ENCODE data around the gene KLHL20.
"Not testable (repeated sequence)": the region's sequence is repeated elsewhere in the genome, so short reads cannot be mapped to it uniquely, and the experiment has no call there.

KLHL20 gene, protein sequence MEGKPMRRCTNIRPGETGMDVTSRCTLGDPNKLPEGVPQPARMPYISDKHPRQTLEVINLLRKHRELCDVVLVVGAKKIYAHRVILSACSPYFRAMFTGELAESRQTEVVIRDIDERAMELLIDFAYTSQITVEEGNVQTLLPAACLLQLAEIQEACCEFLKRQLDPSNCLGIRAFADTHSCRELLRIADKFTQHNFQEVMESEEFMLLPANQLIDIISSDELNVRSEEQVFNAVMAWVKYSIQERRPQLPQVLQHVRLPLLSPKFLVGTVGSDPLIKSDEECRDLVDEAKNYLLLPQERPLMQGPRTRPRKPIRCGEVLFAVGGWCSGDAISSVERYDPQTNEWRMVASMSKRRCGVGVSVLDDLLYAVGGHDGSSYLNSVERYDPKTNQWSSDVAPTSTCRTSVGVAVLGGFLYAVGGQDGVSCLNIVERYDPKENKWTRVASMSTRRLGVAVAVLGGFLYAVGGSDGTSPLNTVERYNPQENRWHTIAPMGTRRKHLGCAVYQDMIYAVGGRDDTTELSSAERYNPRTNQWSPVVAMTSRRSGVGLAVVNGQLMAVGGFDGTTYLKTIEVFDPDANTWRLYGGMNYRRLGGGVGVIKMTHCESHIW

DNA sequence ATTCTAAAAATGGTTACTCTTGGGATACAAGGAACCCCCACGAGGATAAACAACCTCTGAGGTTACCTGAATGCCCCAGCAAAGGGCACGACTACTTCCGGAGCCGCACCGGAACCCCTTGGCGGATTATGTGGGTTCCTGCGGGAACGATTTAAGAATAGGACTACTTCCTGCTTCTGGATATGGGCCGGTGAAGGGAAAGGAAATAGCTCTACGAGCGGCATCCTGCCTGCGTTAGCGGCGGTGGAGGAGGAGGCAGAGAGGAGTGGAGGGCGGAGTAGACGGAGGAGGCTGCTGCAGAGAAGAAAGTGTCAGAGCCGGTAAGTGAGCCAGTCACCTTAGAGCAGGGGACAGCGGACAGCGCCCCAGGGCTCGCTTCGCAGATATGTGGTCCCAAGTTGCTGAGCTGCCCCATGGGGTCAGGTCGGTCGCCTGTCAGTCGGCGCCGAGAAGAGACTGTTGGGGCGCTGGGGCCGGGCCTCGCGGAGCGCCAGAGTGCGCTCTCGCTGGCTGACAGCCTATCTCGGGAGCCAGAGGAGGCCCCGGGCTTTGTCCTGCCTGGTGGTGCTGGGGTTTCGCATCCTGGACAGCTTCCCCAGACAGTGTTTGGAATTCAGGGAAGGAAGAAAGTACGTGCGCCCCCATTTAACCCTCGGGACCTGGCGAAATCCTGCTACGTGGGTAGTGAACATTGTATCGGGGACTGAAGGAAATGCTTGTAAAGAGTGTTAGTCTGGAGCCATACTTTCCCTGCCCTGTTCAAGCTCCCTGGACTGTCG, at the start of gene KLHL20:
KLHL20 (plus strand) TSS at position 223 of the 779 bp plus-strand sequence. CDS start 1,063 bp downstream, outside the sequence.
- in situ Hi-C loops (cut with MboI; ENCODE audit: low sequenced_read_pairs), result no loop called here

DNA sequence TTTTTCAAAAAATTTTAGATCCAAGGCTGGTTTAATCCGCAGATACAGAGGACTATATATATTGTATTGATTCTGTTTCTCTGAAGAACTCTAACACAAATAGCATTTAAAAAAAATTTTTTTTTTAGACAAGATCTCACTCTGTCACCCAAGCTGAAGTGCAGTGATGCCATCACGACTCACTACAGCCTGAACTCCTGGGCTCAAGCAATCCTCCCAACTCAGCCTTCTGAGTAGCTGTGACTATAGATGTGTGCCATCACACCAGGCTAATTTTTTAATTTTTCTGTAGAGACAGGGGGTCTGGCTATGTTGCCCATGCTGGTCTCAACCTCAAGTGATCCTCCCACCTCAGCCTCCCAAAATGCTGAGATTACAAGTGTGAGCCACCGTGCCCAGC, 48.1 kb upstream of the KLHL20 start:
- in situ Hi-C loops (cut with MboI; ENCODE audit: low sequenced_read_pairs), result no loop called here

DNA sequence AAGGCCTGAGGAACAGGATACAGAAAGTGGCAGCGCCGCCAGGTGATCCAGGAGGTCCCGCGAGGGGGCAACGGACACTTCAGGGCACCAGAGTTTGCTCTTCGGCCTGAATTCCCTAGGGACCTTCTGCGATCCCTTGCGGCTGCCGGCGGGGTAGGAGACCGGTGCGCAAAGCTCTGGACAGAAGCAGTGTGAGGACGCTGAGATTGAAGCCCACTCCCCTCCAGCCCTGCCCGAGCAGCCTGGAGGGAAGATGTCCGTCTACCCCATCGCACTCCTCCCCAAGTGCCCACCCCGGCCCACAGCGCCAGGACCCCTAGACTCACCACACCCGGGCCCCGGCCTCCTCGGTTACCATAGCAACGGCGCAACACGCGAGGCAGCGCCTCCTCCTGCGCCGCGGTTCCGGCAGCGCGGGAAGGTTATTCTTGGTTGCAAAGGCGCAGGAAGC, 45.3 kb upstream of the KLHL20 start, which contains the start of gene ANKRD45:
ANKRD45 (minus strand) TSS at position 361 of the 451 bp plus-strand sequence. CDS start 10,433 bp downstream, outside the sequence.
- in situ Hi-C loops (cut with MboI; ENCODE audit: low sequenced_read_pairs), result no loop called here

DNA sequence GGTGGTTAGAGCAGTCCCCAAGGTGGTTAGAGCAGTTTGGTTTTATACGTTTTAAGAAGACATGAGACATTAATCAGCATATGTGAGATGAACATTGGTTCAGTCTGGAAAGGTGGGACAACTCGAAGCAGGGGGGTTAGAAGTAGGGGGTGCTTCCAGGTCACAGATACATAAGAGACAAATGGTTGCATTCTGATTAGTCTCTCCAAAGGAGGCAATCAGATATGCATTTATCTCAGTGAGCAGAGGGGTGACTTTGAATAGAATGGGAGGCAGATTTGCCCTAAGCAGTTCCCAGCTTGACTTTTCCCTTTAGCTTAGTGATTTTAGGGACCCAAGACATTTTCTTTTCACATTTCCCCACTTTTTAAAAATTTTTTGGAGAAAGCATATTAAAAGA, 40.3 kb upstream of the KLHL20 start:
- in situ Hi-C loops (cut with MboI; ENCODE audit: low sequenced_read_pairs), result not testable (repeated sequence)

DNA sequence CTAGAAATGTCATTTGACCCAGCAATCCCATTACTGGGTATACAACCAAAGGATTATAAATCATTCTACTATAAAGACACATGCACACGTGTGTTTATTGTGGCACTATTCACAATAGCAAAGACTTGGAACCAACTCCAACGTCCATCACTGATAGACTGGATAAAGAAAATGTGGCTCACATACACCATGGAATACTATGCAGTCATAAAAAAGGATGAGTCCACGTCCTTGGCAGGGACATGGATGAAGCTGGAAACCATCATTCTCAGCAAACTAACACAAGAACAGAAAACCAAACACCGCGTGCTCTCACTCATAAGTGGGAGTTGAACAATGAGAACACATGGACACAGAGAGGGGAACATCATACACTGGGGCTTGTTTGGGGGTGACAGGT, 34.6 kb upstream of the KLHL20 start:
- in situ Hi-C loops (cut with MboI; ENCODE audit: low sequenced_read_pairs), result not testable (repeated sequence)

DNA sequence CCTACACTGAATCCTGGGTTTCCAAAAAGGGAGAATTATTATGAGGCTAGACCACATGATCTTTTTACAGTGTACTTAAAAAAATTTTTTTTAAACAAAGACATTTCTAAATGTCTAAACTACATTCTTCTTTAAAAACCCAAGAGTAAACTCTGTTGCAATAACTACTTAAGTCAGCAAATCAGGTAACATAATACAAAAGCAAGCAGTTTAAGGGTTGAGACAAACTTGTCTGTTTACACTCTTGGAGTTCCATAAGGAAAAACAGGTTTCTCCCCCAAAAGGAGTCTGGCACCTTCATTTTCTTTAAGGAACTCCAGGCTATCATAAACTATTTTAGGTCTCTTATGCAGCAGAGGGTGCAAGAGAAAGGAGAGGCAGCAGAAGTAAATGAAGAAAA, 32.6 kb upstream of the KLHL20 start:
- in situ Hi-C loops (cut with MboI; ENCODE audit: low sequenced_read_pairs), result no loop called here

DNA sequence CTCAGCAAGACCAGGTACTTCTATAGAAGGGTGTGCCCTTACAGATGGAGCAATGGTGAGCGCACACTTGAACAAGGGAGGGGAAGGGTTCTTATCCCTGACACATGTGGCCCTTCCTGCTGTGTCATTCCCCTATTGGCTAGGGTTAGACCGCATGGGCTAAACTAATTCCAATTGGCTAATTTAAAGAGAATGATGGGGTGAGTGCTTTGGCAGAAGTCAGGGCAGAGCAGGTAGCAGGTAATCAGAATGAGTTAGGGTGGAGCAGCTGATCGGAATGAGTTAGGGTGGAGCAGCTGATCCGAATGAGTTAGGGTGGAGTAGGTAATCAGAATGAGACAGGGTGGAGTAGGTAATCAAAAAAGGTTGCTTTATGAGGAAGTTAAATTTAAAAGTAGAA, 30.9 kb upstream of the KLHL20 start:
- in situ Hi-C loops (cut with MboI; ENCODE audit: low sequenced_read_pairs), result not testable (repeated sequence)

DNA sequence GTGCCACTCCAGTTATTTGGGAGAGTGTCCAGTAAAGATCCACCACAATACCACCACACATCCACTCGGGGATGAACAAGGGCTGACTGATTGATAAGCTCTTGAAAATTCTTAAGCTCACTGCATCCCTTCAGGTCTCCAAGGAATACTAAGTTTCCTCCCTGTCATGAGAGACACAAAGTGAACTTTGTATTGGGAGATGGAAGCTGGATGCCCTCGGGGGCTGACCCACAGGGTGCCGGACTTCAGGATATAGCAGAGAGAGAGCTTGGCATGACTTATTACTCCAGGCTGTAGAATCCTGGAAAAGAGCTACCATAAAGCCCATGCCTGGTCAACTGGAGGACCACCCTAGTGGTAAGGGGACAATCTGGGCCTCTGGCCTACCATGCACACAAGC, 29.7 kb upstream of the KLHL20 start:
- in situ Hi-C loops (cut with MboI; ENCODE audit: low sequenced_read_pairs), result not testable (repeated sequence)

DNA sequence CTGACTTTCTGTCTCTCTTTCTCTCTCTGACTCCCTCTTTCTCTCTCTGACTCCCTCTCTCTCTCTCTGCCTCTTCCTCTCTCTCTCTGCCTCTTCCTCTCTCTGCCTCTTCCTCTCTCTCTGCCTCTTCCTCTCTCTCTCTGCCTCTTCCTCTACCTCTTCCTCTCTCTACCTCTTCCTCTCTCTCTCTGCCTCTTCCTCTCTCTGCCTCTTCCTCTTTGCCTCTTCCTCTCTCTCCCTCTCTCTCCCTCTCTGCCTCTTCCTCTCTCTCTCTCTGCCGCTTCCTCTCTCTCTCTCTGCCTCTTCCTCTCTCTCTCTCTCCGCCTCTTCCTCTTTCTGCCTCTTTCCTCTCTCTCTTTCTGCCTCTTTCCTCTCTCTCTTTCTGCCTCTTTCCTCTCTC, 26.5 kb upstream of the KLHL20 start:
- in situ Hi-C loops (cut with MboI; ENCODE audit: low sequenced_read_pairs), result no loop called here

DNA sequence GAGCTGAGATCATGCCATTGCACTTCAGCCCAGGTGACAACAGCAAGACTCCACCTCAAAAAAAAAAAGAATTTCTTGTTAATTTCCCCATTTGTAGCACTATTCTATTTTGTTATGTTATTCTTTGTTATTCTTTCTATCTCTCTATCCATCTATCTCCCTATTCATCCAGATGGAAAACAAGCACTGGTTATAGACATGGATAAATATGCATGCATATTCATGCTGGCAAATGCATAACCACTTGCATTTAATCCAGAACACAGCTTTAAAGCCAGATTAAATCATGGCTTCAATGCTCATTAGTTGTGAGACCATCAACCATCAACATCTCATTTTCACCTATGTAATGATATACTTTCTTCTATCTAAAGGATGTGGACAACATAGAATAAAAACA, 21.5 kb upstream of the KLHL20 start:
- in situ Hi-C loops (cut with MboI; ENCODE audit: low sequenced_read_pairs), result no loop called here

DNA sequence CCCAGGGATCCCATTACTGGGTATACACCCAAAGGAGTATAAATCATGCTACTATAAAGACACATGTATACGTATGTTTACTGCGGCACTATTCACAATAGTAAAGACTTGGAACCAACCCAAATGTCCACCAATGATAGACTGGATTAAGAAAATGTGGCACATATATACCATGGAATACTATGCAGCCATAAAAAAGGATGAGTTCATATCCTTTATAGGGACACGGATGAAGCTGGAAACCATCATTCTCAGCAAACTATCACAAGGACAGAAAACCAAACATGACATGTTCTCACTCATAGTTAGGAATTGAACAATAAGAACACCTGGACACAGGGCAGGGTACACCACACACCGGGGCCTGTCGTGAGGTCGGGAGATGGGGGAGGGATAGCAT, 13.5 kb upstream of the KLHL20 start:
- in situ Hi-C loops (cut with MboI; ENCODE audit: low sequenced_read_pairs), result not testable (repeated sequence)

DNA sequence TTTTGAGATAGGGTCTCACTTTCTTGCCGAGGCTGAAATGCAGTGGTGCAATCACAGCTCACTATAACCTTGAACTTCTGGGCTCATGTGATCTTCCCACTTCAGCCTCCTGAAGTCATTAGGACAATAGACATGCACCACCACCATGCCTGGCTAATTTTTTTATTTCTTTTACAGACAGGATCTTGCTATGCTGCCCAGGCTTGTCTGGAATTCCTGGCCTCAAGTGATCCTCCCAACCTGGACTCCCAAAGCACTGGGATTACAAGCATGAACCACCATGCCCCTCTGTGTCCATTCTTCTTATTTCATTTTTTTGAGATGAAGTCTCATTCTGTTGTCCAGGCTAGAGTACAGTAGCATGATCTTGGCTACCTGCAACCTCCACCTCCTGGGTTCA, 12.0 kb upstream of the KLHL20 start:
- in situ Hi-C loops (cut with MboI; ENCODE audit: low sequenced_read_pairs), result no loop called here

DNA sequence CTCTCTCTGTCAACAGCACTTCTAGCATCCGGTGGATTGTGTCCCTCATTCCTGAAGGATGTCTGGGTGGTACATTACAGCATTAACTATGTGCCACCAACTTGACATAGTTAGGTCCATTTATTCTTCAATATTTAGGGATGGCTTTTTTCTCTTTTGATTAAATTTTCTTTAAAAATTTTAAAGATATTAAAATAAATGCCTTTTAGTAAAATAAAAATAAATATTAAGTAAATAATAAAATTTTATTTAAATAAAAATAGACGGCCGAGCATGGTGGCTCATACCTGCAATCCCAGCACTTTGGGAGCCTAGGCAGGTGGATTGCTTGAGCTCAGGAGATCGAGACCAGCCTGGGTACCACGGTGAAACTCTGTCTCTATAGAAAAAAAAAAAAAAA, 9.7 kb upstream of the KLHL20 start:
- in situ Hi-C loops (cut with MboI; ENCODE audit: low sequenced_read_pairs), result no loop called here

DNA sequence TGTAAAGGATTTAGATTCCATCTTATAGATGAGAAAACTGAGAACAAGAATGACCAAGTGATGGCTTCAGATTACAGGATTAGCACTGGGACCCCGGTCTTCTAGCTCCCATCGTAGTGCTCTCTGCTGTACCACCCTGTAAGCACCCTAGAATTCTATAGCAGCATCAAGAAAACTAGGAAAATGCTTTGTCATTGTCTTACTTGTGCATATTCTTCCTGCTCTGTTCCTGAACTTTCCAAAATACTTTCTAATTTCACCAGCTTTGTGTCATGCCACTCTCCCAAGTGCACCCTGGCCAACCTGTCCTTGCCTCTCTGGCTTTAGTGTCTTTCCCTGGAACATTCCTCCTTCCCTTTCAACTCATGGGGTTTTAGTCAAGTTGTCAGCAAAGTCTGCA, 6.0 kb upstream of the KLHL20 start:
- in situ Hi-C loops (cut with MboI; ENCODE audit: low sequenced_read_pairs), result no loop called here

DNA sequence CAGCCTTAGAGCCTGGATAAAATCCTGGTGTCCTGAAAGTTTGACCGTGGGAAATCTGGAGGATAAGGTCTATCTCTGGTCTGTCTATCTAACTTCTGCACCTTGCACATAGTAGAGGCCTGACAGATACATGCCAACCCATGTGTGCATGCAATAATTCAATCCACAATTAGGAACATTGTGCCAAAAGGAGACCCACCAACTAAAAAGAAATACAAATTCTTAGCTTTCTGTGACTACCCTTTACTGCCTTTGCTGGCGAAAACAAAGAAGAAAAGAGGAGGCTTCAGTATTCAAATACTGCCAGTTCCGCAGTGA, 381 bp upstream of the KLHL20 start:
- in situ Hi-C loops (cut with MboI; ENCODE audit: low sequenced_read_pairs), result no loop called here

DNA sequence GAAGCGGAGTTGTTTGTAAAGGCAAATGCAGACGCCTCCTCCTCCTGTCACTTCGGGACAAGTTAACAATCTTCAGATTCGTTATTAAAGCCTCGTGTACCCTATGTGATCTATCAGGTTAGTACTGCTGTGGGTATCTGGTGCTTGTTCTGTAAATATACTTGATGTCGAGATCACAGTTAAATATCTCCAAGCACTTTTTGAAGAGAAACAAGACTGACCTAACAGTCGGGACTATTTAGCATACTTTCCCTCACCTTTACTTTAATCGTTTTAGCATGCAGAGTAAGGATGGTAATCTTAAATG, 710 bp downstream of the KLHL20 start:
- in situ Hi-C loops (cut with MboI; ENCODE audit: low sequenced_read_pairs), result no loop called here

DNA sequence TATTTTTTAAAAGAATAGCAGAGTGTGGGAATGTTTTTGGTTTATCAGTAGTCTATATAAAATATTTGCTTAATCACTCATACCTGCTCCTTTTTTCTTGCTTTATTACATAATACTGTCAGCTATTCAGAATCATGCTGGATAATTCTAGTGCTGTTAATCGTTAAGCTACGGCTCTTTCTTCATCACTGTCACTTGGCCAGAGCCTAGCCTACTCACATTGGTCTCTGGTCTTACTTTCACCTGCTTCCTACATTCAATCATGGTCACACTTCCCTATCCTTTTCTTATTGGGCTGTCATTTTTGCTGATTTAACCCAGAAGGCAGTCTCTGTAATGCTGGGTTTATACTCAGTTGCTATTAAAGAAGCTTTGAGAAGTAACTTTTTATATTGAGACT, 2.5 kb downstream of the KLHL20 start:
- in situ Hi-C loops (cut with MboI; ENCODE audit: low sequenced_read_pairs), result no loop called here

DNA sequence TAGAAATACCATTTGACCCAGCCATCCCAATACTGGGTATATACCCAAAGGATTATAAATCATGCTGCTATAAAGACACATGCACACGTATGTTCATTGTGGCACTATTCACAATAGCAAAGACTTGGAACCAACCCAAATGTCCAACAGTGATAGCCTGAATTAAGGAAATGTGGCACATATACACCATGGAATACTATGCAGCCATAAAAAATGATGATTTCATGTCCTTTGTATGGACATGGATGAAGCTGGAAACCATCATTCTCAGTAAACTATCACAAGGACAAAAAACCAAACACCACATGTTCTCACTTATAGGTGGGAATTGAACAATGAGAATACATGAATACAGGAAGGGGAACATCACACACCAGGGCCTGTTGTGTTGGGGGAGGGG, 16.6 kb downstream of the KLHL20 start:
- in situ Hi-C loops (cut with MboI; ENCODE audit: low sequenced_read_pairs), result not testable (repeated sequence)

DNA sequence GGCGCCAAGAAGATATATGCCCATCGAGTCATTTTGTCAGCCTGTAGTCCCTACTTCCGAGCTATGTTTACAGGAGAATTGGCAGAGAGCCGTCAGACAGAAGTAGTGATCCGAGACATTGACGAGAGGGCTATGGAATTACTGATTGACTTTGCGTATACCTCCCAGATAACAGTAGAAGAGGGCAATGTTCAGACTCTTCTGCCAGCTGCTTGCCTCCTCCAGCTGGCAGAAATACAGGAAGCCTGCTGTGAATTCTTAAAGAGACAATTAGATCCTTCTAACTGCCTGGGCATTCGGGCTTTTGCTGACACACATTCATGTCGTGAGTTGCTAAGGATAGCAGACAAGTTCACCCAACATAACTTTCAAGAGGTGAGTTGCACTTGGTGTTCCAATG, 19.1 kb downstream of the KLHL20 start:
- in situ Hi-C loops (cut with MboI; ENCODE audit: low sequenced_read_pairs), result no loop called here

DNA sequence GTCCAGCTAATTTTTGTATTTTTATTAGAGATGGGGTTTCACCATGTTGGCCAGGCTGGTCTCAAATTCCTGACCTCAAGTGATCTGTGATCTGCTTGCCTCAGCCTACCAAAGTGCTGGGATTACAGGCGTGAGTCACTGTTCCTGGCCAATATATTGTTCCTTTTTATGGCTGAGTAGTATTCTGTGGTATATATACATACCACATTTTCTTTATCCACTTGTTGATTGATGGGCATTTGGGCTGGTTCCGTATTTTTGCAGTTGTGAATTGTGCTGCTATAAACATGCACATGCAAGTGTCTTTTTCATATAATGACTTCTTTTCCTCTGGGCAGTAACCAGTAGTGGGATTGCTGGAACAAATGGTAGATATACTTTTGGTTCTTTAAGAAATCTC, 21.3 kb downstream of the KLHL20 start:
- in situ Hi-C loops (cut with MboI; ENCODE audit: low sequenced_read_pairs), result not testable (repeated sequence)

DNA sequence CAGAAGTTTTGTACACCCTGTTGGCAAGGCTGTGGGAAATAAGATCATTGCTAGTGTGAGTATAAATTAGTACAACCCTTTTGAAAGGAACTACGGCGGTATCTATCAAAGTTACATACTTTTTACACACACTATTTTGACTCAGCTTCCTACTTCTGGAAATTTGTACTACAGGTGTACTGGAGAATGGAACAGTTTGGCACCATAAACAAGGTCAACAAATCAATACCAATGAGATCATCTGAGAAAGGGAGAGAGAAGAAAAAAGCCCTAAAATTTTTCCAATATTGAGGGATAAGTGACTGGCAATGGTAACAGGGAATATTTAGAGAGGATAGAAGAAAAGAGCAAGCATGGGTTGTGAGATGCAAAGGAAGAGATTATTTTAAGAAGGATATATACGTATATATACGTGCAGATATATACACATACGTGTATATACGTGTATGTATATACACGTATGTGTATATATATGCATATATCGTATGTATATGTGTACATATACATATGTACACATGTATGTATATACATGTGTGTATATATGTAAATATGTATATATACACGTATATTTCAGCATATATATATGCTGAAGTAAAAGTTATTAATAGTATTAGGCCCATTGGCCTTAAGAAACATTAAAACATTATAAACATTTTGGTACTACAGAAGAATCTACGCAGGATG, 27.6 kb downstream of the KLHL20 start:
- in situ Hi-C loops (cut with MboI; ENCODE audit: low sequenced_read_pairs), result no loop called here

Data from HL-60/S4 treated with retinoic acid at 250 ng/mL for 4 days and 3 days (cell line).